Uterus (tissue), 4 donors: ENCODE measurements around the gene ANKRD44. TPM values are rescaled to one million over a fixed set of nuclear protein-coding genes. Genes with fewer than 3 reads are reported as not detected.

Experiments
- DNase-seq, 2 donors: peaks; one replicate each; pipeline ENCODE4 v3.0.0-alpha.2; 2019 to 2020
- H3K27ac ChIP-seq, 2 donors: fragments of 200-600 bp; sonication (generic); 1 replicate in 1 of 2; 2 replicates in 1 of 2; pipeline ENCODE4 v1.5.1; 2016 to 2018
- H3K27me3 ChIP-seq, 2 donors: fragments of 200-600 bp; sonication (generic); one replicate each; pipeline ENCODE4 v1.5.1; 2018 to 2019; ENCODE audit warnings: control low read depth in 1 of 2
- H3K36me3 ChIP-seq, 2 donors: fragments of 200-600 bp; sonication (generic); one replicate each; pipeline ENCODE4 v1.5.1; 2019; ENCODE audit warnings: control low read depth in 1 of 2
- H3K4me1 ChIP-seq, 2 donors: fragments of 200-600 bp; sonication (generic); one replicate each; pipeline ENCODE4 v1.5.1; 2018 to 2019; ENCODE audit warnings: control low read depth in 1 of 2
- H3K4me3 ChIP-seq, 2 donors: fragments of 200-600 bp; sonication (generic); 1 replicate in 1 of 2; 2 replicates in 1 of 2; pipeline ENCODE4 v1.5.1; 2018 to 2019; ENCODE audit warnings: mild to moderate bottlenecking in 1 of 2
- H3K9me3 ChIP-seq, 2 donors: fragments of 200-600 bp; sonication (generic); one replicate each; pipeline ENCODE4 v1.5.1; 2019; ENCODE audit warnings: control low read depth in 1 of 2
- POLR2A ChIP-seq, 2 donors: fragments of 450-650 bp; IDR thresholded peaks; one replicate each; pipeline ENCODE4 v1.6.1; 2016; ENCODE audit warnings: antibody characterized with exemption in 2 of 2, mild to moderate bottlenecking in 1 of 2, moderate library complexity in 1 of 2
- intact Hi-C: fragments of 100-400 bp; cut with DNase I; formaldehyde crosslinking; loops from one replicate; pipeline ENCODE4 v1.15.1; 2023; ENCODE audit warnings: low total_unique reads
- total RNA-seq, 4 donors: library from RNA; depleted of rRNA in 3 of 4; stranded (reverse); fragments of >200 nt in 3 of 4; gene quantifications; one replicate each; pipeline versions ENCODE4 v1.1.0 to v1.2.4, GENCODE V29; 2014 to 2023
- TF ChIP-seq, protein P1 (sequence below), 4 experiments: fragments of 200-600 bp in 2 of 4; fragments of 450-650 bp in 2 of 4; sonication (generic) in 2 of 4; IDR thresholded peaks; one replicate each; pipeline ENCODE4 v1.5.1; 2016 to 2019; ENCODE audit warnings: antibody characterized with exemption in 4 of 4, mild to moderate bottlenecking in 2 of 4, moderate library complexity in 1 of 4
- donor health status: DM: yes; HTN: yes; CAD: no.

Gene ANKRD44
- total RNA-seq, 4 donors from 2014 or later = 14.4 to 71.5 (median 23.2) TPM

DNA sequence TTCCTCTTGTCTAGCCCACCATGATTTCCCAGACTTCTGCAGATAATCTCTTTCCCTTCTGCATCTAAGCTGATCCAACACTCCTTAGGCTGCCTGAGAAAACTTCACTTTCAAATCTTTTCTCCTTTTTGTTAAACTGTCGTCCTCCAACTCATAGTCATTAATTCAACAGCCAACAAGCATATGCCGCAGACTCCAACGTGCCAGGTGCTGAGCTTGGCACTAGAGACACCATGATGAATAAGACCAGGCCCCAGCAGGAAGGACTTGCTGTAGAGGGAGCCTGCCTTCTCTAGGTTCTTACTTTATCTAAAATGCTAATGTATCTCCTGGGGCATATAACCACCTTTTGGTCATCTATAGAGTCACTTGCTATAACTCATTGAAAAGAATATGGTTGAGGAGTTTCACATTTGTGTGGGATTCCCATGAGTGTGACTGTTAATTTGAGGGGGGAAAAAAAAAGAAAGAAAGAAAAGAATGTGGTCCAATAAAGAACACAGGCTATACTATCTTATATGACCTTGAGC, 51.0 kb downstream of the ANKRD44 start:
- Histone ChIP-seq H3K9me3 (no peaks in the 10 kb centered on the region), H3K4me1 (no peaks in the 10 kb centered on the region), H3K27ac (no peak overlapping the region), H3K4me3 (no peak overlapping the region), H3K27me3 (no peaks in the 10 kb centered on the region), H3K36me3 (no peaks in the 10 kb centered on the region)
- TF ChIP-seq, protein P1, sequence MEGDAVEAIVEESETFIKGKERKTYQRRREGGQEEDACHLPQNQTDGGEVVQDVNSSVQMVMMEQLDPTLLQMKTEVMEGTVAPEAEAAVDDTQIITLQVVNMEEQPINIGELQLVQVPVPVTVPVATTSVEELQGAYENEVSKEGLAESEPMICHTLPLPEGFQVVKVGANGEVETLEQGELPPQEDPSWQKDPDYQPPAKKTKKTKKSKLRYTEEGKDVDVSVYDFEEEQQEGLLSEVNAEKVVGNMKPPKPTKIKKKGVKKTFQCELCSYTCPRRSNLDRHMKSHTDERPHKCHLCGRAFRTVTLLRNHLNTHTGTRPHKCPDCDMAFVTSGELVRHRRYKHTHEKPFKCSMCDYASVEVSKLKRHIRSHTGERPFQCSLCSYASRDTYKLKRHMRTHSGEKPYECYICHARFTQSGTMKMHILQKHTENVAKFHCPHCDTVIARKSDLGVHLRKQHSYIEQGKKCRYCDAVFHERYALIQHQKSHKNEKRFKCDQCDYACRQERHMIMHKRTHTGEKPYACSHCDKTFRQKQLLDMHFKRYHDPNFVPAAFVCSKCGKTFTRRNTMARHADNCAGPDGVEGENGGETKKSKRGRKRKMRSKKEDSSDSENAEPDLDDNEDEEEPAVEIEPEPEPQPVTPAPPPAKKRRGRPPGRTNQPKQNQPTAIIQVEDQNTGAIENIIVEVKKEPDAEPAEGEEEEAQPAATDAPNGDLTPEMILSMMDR (IDR thresholded peaks at IDR 0.05) = no peak
- no peak for TF ChIP-seq POLR2A (IDR thresholded peaks at IDR 0.05)
- DNase-seq = no peak
- intact Hi-C loops = no loop called here

DNA sequence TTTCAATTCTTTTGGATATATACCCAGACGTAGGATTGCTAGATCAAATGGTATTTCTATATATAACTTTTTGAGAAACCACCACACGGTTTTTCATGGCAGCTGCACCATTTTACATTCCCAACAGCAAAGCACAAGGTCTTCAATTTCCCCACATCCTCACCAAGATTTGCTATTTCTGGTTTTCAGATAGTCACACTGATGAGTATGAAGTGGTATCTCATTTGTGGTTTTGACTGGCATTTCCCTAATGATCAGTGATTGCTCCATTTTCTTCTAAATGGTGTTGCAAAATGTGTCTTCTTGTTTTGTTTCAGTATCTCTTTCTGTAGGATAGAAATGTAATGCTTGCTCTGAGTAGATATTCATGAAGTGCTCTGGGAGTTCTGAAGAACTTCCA, 52.0 kb downstream of the ANKRD44 start:
- no peak for DNase-seq
- Histone ChIP-seq H3K27me3 (no peaks in the 10 kb centered on the region), H3K36me3 (no peaks in the 10 kb centered on the region), H3K4me1 (no peaks in the 10 kb centered on the region), H3K27ac (no peak overlapping the region), H3K4me3 (no peak overlapping the region), H3K9me3 (no peaks in the 10 kb centered on the region)
- TF ChIP-seq, protein P1 (IDR thresholded peaks at IDR 0.05) = no peak
- TF ChIP-seq POLR2A (IDR thresholded peaks at IDR 0.05) = no peak
- intact Hi-C loops = no loop called here

DNA sequence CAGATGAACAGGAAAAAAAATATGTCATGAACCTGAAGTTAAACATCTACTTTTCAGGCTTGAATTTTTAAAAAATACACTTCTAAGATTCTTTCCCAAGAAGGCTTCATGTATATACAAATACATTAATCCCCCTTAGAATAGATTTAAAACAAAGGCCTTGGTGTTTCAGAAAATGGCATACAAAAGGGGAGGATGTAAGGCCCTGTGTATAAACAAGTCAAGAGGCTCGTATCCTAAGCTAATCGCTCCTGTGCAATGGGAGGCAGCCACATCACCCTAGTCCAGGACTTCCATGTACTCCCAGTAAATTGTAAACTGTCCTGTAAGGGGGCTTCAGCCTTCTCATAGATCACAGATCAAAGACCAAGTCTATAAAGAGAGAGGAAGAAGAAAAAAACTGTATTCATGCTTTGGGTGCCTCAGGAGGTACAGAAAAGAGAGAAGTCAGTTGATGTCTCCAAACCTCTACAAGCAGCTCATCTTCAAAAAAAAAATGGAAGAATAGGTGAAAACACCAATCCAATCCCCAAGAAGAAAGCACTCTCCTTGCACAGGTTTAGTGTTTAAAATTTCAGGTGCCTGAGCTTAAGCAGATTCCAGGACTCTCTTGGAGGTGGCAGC, 53.9 kb downstream of the ANKRD44 start:
- TF ChIP-seq POLR2A (IDR thresholded peaks at IDR 0.05) = no peak
- TF ChIP-seq, protein P1 (IDR thresholded peaks at IDR 0.05) = no peak
- no peaks in the 10 kb centered on the region for H3K9me3 ChIP-seq
- intact Hi-C loops = no loop called here
- H3K27ac ChIP-seq = no peak overlapping the region
- no peaks in the 10 kb centered on the region for H3K27me3 ChIP-seq
- H3K4me3 ChIP-seq = no peak overlapping the region
- no peaks in the 10 kb centered on the region for H3K4me1 ChIP-seq
- no peaks in the 10 kb centered on the region for H3K36me3 ChIP-seq
- no peak for DNase-seq

DNA sequence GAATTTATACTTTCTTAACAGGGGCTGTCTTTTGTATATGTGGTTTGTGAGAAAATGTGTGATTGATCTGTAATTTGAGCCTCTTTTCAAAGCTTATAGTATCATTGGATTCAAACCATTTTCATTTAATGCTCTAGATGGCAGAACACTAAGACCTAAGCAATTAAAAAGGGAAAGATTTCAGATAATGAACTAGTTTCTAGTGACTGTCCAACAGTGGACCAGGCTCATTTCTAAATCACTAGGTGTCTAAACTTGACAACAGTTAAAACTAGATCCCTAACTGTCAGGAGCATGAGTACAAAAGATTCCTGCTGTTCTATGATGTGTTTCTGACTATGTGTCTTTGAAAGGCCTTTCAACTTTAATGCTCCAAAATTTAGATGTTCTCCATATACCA, 54.6 kb downstream of the ANKRD44 start:
- Histone ChIP-seq H3K4me1 (peaks cover 0 to 3% of the 10 kb centered on the region in 2 donors), H3K27ac (peak overlapping the region in 1 of 2 donors; percentile 22)

DNA sequence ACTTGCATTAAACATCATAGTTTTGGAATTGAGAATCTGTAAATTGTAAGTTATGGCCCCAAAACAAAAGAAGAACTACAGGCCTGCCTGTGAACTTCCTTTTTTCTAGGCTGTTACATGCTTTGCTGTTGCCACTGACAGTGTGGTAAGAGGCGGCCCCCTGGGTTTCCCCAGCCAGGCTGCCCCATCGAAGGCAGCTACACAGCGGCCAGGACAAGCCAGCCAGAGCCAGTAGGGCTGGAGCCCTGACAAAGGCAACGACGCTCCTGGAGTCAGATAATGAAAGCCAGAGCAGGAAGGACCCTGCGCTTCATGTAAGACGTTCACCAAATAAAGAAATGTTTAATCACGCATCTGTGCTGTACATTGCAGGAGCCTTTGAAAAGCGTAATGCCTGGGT, 55.0 kb downstream of the ANKRD44 start:
- peaks cover 0 to 3% of the 10 kb centered on the region in 2 donors for H3K4me1 ChIP-seq
- no peaks in the 10 kb centered on the region for H3K9me3 ChIP-seq
- TF ChIP-seq, protein P1 (IDR thresholded peaks at IDR 0.05) = no peak
- no peak for TF ChIP-seq POLR2A (IDR thresholded peaks at IDR 0.05)
- peak overlapping the region in 1 of 2 donors; percentile 22 for H3K27ac ChIP-seq
- H3K36me3 ChIP-seq = no peaks in the 10 kb centered on the region
- peak; percentile 18 to 21 for DNase-seq
- H3K4me3 ChIP-seq = no peak overlapping the region
- intact Hi-C loops = no loop called here
- no peaks in the 10 kb centered on the region for H3K27me3 ChIP-seq

More for the DNA sequence above, 54.6 kb downstream of the ANKRD44 start:
- TF ChIP-seq POLR2A (IDR thresholded peaks at IDR 0.05) = no peak
- TF ChIP-seq, protein P1 (IDR thresholded peaks at IDR 0.05) = no peak
- no peak for DNase-seq
- intact Hi-C loops = no loop called here
- Histone ChIP-seq H3K27me3 (no peaks in the 10 kb centered on the region), H3K9me3 (no peaks in the 10 kb centered on the region), H3K4me3 (no peak overlapping the region), H3K36me3 (no peaks in the 10 kb centered on the region)
